ENCODE measurements around the gene FGB.

Gene FGB

GRCh38 chr4:154606728-154607723 is 44.2 kb downstream of the FGB start:
- TF ChIP-seq CTCF (IDR thresholded peaks at IDR 0.05; ENCODE audit: low read depth, low read length) = no peak
- H3K4me3 ChIP-seq (ENCODE audit: low read depth, low read length) = no peak overlapping the region

- TF ChIP-seq CTCF (IDR thresholded peaks at IDR 0.05; ENCODE audit: low read depth, low read length) = no peak
- no peak overlapping the region for H3K4me3 ChIP-seq (ENCODE audit: low read depth, low read length)
Measured at GRCh38 chr4:154608361-154609252, 45.8 kb downstream of the FGB start.

- H3K4me3 ChIP-seq (ENCODE audit: low read depth, low read length) = no peak overlapping the region
- TF ChIP-seq CTCF (IDR thresholded peaks at IDR 0.05; ENCODE audit: low read depth, low read length) = no peak
Measured at GRCh38 chr4:154609532-154609931, 46.7 kb downstream of the FGB start.

- no peak overlapping the region for H3K4me3 ChIP-seq (ENCODE audit: low read depth, low read length)
- no peak for TF ChIP-seq CTCF (IDR thresholded peaks at IDR 0.05; ENCODE audit: low read depth, low read length)
Measured at GRCh38 chr4:154610582-154610981, 47.8 kb downstream of the FGB start.

GRCh38 chr4:154611833-154612232 is 49.0 kb downstream of the FGB start:
- no peak overlapping the region for H3K4me3 ChIP-seq (ENCODE audit: low read depth, low read length)
- TF ChIP-seq CTCF (IDR thresholded peaks at IDR 0.05; ENCODE audit: low read depth, low read length) = no peak

- H3K4me3 ChIP-seq (ENCODE audit: low read depth, low read length) = no peak within 1 kb of the TSS
- no peak for TF ChIP-seq CTCF (IDR thresholded peaks at IDR 0.05; ENCODE audit: low read depth, low read length)
Measured at GRCh38 chr4:154612472-154613414, 49.9 kb downstream of the FGB start, which contains the start of gene FGG. TSS of gene FGG (minus strand) at chr4:154612656. CDS start at chr4:154612609, 47 bp downstream.

Measured in WI38 (cell line).